Astrocyte (in vitro differentiated cells and primary cell): ENCODE data around the gene PPP2R2C. TPM values are rescaled to one million over a fixed set of nuclear protein-coding genes. Genes with fewer than 3 reads are reported as not detected.

Source experiments
- DNase-seq: peaks from one replicate; pipeline ENCODE4 v3.0.0-alpha.2; 2010; ENCODE audit warnings: low read depth
- FAIRE-seq: peaks from 2 replicates; lab custom pipeline; 2011; peaks lifted over from hg19 to GRCh38; lab: Jason Lieb, UNC
- H2AFZ ChIP-seq: 2 replicates; pipeline ENCODE4 v1.6.0; 2012; ENCODE audit warnings: low read depth, low read length, inconsistent platforms
- H3K27ac ChIP-seq: 2 replicates; pipeline ENCODE4 v1.5.1; 2011; ENCODE audit warnings: low read depth, low read length, inconsistent platforms
- H3K27me3 ChIP-seq: 2 replicates; pipeline ENCODE4 v1.6.0; 2011; ENCODE audit warnings: low read length, inconsistent platforms; ENCODE audit not compliant: insufficient read depth
- H3K36me3 ChIP-seq: 2 replicates; pipeline ENCODE4 v1.5.1; 2011; ENCODE audit warnings: low read length, inconsistent platforms; ENCODE audit not compliant: insufficient read depth
- H3K4me1 ChIP-seq: 2 replicates; pipeline ENCODE4 v1.5.1; 2011; ENCODE audit warnings: low read length, inconsistent platforms; ENCODE audit not compliant: insufficient read depth
- H3K4me2 ChIP-seq: 2 replicates; pipeline ENCODE4 v1.6.0; 2012; ENCODE audit warnings: low read length, inconsistent platforms
- H3K4me3 ChIP-seq: 2 replicates; pipeline ENCODE4 v1.5.1; 2011; ENCODE audit warnings: low read depth, mild to moderate bottlenecking, low read length, inconsistent platforms; ENCODE audit not compliant: insufficient read depth
- H3K79me2 ChIP-seq: 2 replicates; pipeline ENCODE4 v1.6.0; 2012; ENCODE audit warnings: mild to moderate bottlenecking, low read length, inconsistent platforms; ENCODE audit not compliant: insufficient read depth
- H3K9ac ChIP-seq: 2 replicates; pipeline ENCODE4 v1.6.0; 2012; ENCODE audit warnings: mild to moderate bottlenecking, low read length, inconsistent platforms
- H3K9me3 ChIP-seq: 2 replicates; pipeline ENCODE4 v1.5.1; 2012; ENCODE audit warnings: low read depth, mild to moderate bottlenecking, low read length, inconsistent platforms; ENCODE audit not compliant: insufficient read depth
- H4K20me1 ChIP-seq: 2 replicates; pipeline ENCODE4 v1.6.0; 2012; ENCODE audit warnings: low read length, inconsistent platforms; ENCODE audit not compliant: insufficient read depth
- H3K27ac Mint-ChIP-seq: one replicate; pipeline ENCODE4 v1.8.0; 2021; ENCODE audit warnings: mild to moderate bottlenecking, mixed read lengths; ENCODE audit not compliant: unreplicated experiment
- H3K27me3 Mint-ChIP-seq: one replicate; pipeline ENCODE4 v1.8.0; 2021; ENCODE audit warnings: low read depth, mixed read lengths; ENCODE audit not compliant: unreplicated experiment
- H3K36me3 Mint-ChIP-seq: one replicate; pipeline ENCODE4 v1.8.0; 2021; ENCODE audit warnings: low read depth, mixed read lengths; ENCODE audit not compliant: unreplicated experiment
- H3K4me1 Mint-ChIP-seq: one replicate; pipeline ENCODE4 v1.8.0; 2021; ENCODE audit warnings: low read depth, mixed read lengths; ENCODE audit not compliant: unreplicated experiment
- H3K4me3 Mint-ChIP-seq: one replicate; pipeline ENCODE4 v1.8.0; 2021; ENCODE audit warnings: mild to moderate bottlenecking, moderate library complexity, mixed read lengths; ENCODE audit not compliant: unreplicated experiment
- H3K9me3 Mint-ChIP-seq: one replicate; pipeline ENCODE4 v1.8.0; 2021; ENCODE audit warnings: mild to moderate bottlenecking, mixed read lengths; ENCODE audit not compliant: unreplicated experiment
- EZH2 ChIP-seq: IDR thresholded peaks from 2 replicates; pipeline ENCODE4 v1.6.1; 2012; ENCODE audit warnings: mild to moderate bottlenecking, low read length, inconsistent platforms; ENCODE audit not compliant: insufficient read depth
- total RNA-seq: library from RNA; stranded (reverse); gene quantifications from 2 replicates; pipeline ENCODE4 v1.2.1, GENCODE V29; 2021
- TF ChIP-seq, protein P1 (sequence below): IDR thresholded peaks from 2 replicates; pipeline ENCODE4 v1.5.1; 2011; ENCODE audit warnings: low read depth, mild to moderate bottlenecking, inconsistent platforms, low read length, moderate library complexity; ENCODE audit not compliant: insufficient read depth

Gene PPP2R2C
- total RNA-seq, 1 donor from 2014 or later = 1.1 TPM

DNA sequence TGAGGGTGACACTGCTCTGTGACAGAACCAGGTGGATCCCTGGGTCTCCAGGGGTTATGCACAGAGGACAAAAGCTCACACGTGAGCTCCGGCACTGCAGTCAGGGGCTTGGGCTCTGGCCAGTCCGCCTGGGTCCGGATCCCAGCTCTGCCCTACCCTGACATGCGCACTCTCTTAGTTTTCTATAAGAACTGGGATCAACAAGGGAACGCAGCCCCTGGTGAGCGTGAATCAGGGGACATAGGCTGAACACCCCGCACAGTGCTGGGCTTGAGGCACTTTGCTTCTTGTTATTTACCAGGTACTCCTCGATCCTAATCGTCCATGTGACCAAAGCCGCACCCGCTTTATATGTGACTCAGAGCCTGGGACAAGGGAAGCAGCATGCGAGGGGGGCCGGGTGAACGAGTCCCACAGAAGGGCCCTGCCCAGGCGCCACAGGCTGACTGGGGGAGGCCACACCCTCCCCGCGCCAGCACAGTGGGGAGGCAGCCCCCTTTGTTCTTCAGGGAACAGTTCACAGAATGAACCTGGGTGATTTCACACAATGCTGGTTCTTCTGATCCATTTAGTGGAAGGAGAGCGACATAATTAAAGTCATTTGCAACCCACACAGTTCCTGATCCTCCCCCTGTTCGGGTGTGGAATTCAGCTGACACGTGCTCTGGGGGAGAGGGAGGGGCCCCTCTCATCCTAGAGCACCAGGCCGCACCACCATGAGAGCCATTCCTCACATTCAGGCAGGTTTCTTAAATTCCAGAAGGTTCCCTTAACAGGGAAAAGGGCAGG lies 147.2 kb downstream of the PPP2R2C start:
- Mint-ChIP-seq H3K9me3 (no peaks in the 10 kb centered on the region), H3K27me3 (peaks cover 48% of the 10 kb centered on the region), H3K27ac (no peak overlapping the region), H3K4me1 (peaks cover 2% of the 10 kb centered on the region), H3K36me3 (no peaks in the 10 kb centered on the region), H3K4me3 (no peak overlapping the region)
- no peak for FAIRE-seq
- Histone ChIP-seq H3K4me3 (no peak overlapping the region), H3K9me3 (no peaks in the 10 kb centered on the region), H2AFZ (peak overlapping the region; percentile 39), H3K36me3 (no peaks in the 10 kb centered on the region), H4K20me1 (no peaks in the 10 kb centered on the region), H3K4me1 (peaks cover 12% of the 10 kb centered on the region), H3K9ac (peak overlapping the region; percentile 38), H3K79me2 (no peaks in the 10 kb centered on the region), H3K27ac (no peak overlapping the region), H3K27me3 (no peaks in the 10 kb centered on the region), H3K4me2 (peak overlapping the region; percentile 34)
- TF ChIP-seq, protein P1, sequence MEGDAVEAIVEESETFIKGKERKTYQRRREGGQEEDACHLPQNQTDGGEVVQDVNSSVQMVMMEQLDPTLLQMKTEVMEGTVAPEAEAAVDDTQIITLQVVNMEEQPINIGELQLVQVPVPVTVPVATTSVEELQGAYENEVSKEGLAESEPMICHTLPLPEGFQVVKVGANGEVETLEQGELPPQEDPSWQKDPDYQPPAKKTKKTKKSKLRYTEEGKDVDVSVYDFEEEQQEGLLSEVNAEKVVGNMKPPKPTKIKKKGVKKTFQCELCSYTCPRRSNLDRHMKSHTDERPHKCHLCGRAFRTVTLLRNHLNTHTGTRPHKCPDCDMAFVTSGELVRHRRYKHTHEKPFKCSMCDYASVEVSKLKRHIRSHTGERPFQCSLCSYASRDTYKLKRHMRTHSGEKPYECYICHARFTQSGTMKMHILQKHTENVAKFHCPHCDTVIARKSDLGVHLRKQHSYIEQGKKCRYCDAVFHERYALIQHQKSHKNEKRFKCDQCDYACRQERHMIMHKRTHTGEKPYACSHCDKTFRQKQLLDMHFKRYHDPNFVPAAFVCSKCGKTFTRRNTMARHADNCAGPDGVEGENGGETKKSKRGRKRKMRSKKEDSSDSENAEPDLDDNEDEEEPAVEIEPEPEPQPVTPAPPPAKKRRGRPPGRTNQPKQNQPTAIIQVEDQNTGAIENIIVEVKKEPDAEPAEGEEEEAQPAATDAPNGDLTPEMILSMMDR = no peak
- no peak for TF ChIP-seq EZH2
- peak; percentile 23 for DNase-seq

DNA sequence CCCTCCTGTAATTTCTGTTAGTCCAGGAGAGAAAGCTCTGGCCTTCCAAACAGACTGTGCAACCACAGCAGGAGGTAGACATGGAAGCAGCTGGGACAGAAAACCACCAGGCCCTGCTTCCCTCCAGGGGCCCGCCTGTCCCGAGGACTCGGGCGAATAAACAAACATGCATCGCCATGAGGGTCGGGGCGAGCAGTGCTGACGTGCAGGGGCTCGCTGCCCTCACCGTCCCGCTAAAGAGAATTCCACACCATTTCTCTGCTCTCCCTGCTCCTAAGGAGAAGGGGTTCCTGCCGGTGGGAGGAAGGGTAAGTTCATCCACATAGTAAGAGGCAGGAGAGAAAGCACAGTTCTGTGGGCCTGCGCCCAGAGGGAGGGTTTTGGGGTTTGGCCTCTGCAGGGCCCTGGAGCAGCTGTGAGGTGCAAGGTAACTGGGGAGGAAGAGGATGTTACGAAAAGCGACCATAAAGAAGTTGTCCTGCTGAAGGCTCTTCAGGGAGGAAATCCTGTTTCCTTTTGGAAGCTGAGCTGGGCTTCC lies 147.9 kb downstream of the PPP2R2C start:
- no peak for TF ChIP-seq EZH2
- TF ChIP-seq, protein P1 = no peak
- H3K79me2 ChIP-seq = no peaks in the 10 kb centered on the region
- H2AFZ ChIP-seq = peak overlapping the region; percentile 39
- H3K9ac ChIP-seq = peak overlapping the region; percentile 38
- H3K4me3 Mint-ChIP-seq = no peak overlapping the region
- no peak for FAIRE-seq
- H3K27ac Mint-ChIP-seq = no peak overlapping the region
- H3K4me2 ChIP-seq = peak overlapping the region; percentile 34
- no peaks in the 10 kb centered on the region for H3K36me3 ChIP-seq
- H3K36me3 Mint-ChIP-seq = no peaks in the 10 kb centered on the region
- H3K4me1 ChIP-seq = peaks cover 15% of the 10 kb centered on the region
- no peak overlapping the region for H3K27ac ChIP-seq
- H3K4me1 Mint-ChIP-seq = peaks cover 2% of the 10 kb centered on the region
- H3K9me3 Mint-ChIP-seq = no peaks in the 10 kb centered on the region
- H3K27me3 ChIP-seq = no peaks in the 10 kb centered on the region
- H3K4me3 ChIP-seq = no peak overlapping the region
- H3K9me3 ChIP-seq = no peaks in the 10 kb centered on the region
- DNase-seq = no peak
- peaks cover 45% of the 10 kb centered on the region for H3K27me3 Mint-ChIP-seq
- H4K20me1 ChIP-seq = no peaks in the 10 kb centered on the region
